Measurements from ENCODE around the gene HMGCS1. TPM values are rescaled to one million over a fixed set of nuclear protein-coding genes. Genes with fewer than 3 reads are reported as not detected.

The HMGCS1 gene
- total and polyA plus RNA-seq, 11 donors, result 6.3 to 34.8 (median 30.0) TPM

DNA sequence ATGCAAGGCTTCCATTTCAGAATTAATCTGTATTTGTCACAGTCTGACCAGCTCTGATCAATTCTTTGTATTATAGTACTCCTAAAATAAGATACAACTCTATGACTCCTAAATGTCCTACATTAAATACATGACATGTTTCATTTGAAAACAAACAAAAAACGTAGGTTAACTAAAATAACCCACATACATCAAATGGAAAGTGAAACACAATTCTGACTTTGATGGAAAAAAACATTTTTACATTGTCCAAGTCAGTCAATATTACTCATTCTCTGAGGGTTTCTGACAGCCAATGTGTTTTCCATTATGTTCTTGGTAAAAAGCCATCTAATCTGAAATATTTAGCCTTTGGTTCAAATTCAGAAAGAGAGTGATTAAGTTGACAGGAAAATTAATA is 8.7 kb downstream of the HMGCS1 start:
- TF ChIP-seq CTCF (IDR thresholded peaks at IDR 0.05), result no peak
- no peak for TF ChIP-seq POLR2A (IDR thresholded peaks at IDR 0.05)
- intact Hi-C loops (cut with DNase I), result loop anchor here in 5 of 10 donors (10.0 kb wide), 3 partner anchors 80 to 200 kb away; partner anchors contain the start of gene TMEM267 (in 2 of the 5)
- 43 to 74% (median 60%) methylated on average over 1 of the region's 1 CpG for WGBS, 4 donors

DNA sequence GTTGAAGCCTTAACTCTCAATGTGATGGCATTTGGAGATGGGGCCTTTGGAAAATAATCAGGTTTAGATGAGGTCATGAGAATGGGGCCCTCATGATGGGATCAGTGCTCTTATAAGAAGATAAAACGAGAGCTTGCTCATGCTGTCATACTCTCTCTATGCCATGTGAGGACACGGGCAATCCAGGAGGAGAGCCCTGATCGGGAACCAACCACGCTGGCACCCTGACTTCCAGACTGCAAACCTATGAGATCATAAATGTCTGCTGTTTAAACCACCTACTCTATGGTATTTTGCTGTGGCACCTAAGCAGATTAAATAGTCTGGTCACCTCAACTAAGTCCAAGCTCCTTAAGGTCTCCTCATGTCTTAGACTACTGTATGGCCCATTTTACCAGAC is 10.0 kb downstream of the HMGCS1 start:
- DNase-seq, result no peak
- peak in 3 of 4 donors; percentile 34 to 51 (median 48) for ATAC-seq
- TF ChIP-seq POLR2A (IDR thresholded peaks at IDR 0.05), result no peak
- no peak overlapping the region for H3K27ac ChIP-seq
- no peaks in the 10 kb centered on the region for H3K27me3 ChIP-seq
- WGBS, 4 donors, result 46 to 83% (median 66%) methylated on average over 4 of the region's 4 CpGs
- peaks cover 0 to 38% (median 12%) of the 10 kb centered on the region in 12 donors for H3K4me1 ChIP-seq
- peaks cover 0 to 20% (median 11%) of the 10 kb centered on the region in 9 donors for H3K36me3 ChIP-seq
- H3K4me3 ChIP-seq, result no peak overlapping the region
- no peaks in the 10 kb centered on the region for H3K9me3 ChIP-seq
- intact Hi-C loops (cut with DNase I), result loop anchor here in 5 of 10 donors (10.0 kb wide), 3 partner anchors 78 to 198 kb away; partner anchors contain the start of gene TMEM267 (in 2 of the 5)

More for the DNA sequence above, 8.7 kb downstream of the HMGCS1 start:
- no peaks in the 10 kb centered on the region for H3K27me3 ChIP-seq
- ATAC-seq, result no peak
- DNase-seq, result no peak
- no peak overlapping the region for H3K4me3 ChIP-seq
- H3K27ac ChIP-seq, result no peak overlapping the region
- H3K36me3 ChIP-seq, result peaks cover 0 to 14% (median 0%) of the 10 kb centered on the region in 9 donors
- no peaks in the 10 kb centered on the region for H3K9me3 ChIP-seq
- H3K4me1 ChIP-seq, result peaks cover 0 to 46% (median 13%) of the 10 kb centered on the region in 12 donors

DNA sequence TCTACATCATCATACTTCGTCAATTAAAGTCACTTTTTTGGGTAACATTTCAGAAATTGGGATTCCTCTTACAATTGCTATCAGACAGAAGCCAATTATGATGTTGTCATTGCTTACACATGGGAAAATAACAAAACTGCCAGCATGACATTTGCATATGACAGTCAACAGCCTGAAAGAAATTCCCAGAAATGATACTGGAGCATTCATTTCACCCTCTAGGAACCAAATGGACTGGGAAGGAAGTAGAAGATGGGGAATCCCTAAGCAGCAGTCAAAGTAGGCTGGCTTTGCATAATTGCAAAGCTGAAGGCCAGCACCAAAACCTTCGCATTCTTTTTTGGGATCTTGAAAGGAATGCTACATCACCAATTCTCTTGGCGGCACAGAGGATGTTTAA is 10.7 kb downstream of the HMGCS1 start:
- Histone ChIP-seq H3K27me3 (no peaks in the 10 kb centered on the region), H3K36me3 (peaks cover 0 to 28% (median 18%) of the 10 kb centered on the region in 9 donors), H3K4me3 (no peak overlapping the region), H3K27ac (no peak overlapping the region), H3K4me1 (peaks cover 0 to 38% (median 12%) of the 10 kb centered on the region in 12 donors), H3K9me3 (no peaks in the 10 kb centered on the region)
- 94 to 97% (median 96%) methylated on average over 3 of the region's 3 CpGs for WGBS, 4 donors
- no peak for TF ChIP-seq POLR2A (IDR thresholded peaks at IDR 0.05)
- intact Hi-C loops (cut with DNase I), result loop anchor here in 5 of 10 donors (10.0 kb wide), 3 partner anchors 78 to 198 kb away; partner anchors contain the start of gene TMEM267 (in 2 of the 5)
- DNase-seq (no peak), ATAC-seq (no peak)

GRCh38 chr5:43301653-43302091 is 11.5 kb downstream of the HMGCS1 start:
- ATAC-seq (no peak), DNase-seq (no peak)
- no peaks in the 10 kb centered on the region for H3K27me3 ChIP-seq
- H3K27ac ChIP-seq, result no peak overlapping the region
- intact Hi-C loops (cut with DNase I), result loop anchor here in 5 of 10 donors (10.0 kb wide), 3 partner anchors 77 to 197 kb away; partner anchors contain the start of gene TMEM267 (in 2 of the 5)
- peaks cover 0 to 36% (median 24%) of the 10 kb centered on the region in 9 donors for H3K36me3 ChIP-seq
- no peak for TF ChIP-seq POLR2A (IDR thresholded peaks at IDR 0.05)
- no peak for TF ChIP-seq CTCF (IDR thresholded peaks at IDR 0.05)
- no peaks in the 10 kb centered on the region for H3K9me3 ChIP-seq
- H3K4me3 ChIP-seq, result no peak overlapping the region
- WGBS, 4 donors, result 78 to 88% (median 81%) methylated on average over 3 of the region's 3 CpGs
- peaks cover 0 to 38% (median 12%) of the 10 kb centered on the region in 12 donors for H3K4me1 ChIP-seq

DNA sequence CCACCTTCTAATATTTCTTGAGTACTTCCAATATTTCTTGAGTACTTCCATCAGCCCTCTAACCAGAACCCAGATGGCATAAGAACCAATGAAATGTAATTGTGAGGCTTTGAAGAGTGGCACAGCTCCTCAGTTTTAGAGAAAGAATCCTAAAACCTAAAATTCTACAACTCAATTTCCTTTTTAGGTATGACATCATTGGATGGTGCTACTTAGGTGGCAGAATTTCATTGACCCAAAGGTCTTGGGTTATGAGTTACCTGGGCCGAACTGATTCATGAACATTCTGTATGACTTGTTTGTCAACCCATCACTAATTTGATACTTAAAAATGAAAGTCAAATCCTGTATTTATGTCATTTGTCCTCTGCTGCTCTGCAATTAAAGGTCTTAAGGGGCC is 13.1 kb downstream of the HMGCS1 start:
- DNase-seq (no peak), ATAC-seq (no peak)
- intact Hi-C loops (cut with DNase I), result loop anchor here in 5 of 10 donors (10.0 kb wide), 3 partner anchors 75 to 195 kb away; partner anchors contain the start of gene TMEM267 (in 2 of the 5)
- Histone ChIP-seq H3K9me3 (no peaks in the 10 kb centered on the region), H3K36me3 (peaks cover 0 to 52% (median 40%) of the 10 kb centered on the region in 9 donors), H3K27ac (no peak overlapping the region), H3K4me3 (no peak overlapping the region), H3K27me3 (no peaks in the 10 kb centered on the region), H3K4me1 (peaks cover 0 to 34% (median 9%) of the 10 kb centered on the region in 12 donors)
- TF ChIP-seq POLR2A (IDR thresholded peaks at IDR 0.05), result no peak
- TF ChIP-seq CTCF (IDR thresholded peaks at IDR 0.05), result no peak
- WGBS, 4 donors, result 96 to 100% (median 99%) methylated on average over 1 of the region's 1 CpG
